CD8-positive, alpha-beta memory T cell (primary cell): ENCODE data around the gene ZDHHC14. TPM values are rescaled to one million over a fixed set of nuclear protein-coding genes. Genes with fewer than 3 reads are reported as not detected.
"Not testable (repeated sequence)": the region's sequence is repeated elsewhere in the genome, so short reads cannot be mapped to it uniquely, and the experiment has no call there.

Source experiments
- CTCF ChIA-PET: fragments of 350-600 bp; sonication (Branson Sonifier 250); formaldehyde crosslinking; loops from one replicate; lab custom pipeline; 2021; ENCODE audit warnings: antibody characterized with exemption; lab: Charles Lee
- POLR2A ChIA-PET: fragments of 350-600 bp; sonication (Branson Sonifier 250); formaldehyde crosslinking; loops from one replicate; lab custom pipeline; 2021; ENCODE audit warnings: antibody characterized with exemption; lab: Charles Lee
- DNase-seq, 5 donors: peaks; one replicate each; pipeline versions ENCODE4 v3.0.0 to v3.0.0-alpha.2; 2020 to 2022; ENCODE audit warnings: mixed read lengths in 1 of 5
- H3K27ac ChIP-seq: one replicate; pipeline ENCODE4 v1.7.0; 2013; ENCODE audit warnings: low read depth, mild to moderate bottlenecking, low read length, moderate library complexity
- H3K27me3 ChIP-seq: 2 replicates; pipeline ENCODE4 v1.7.0; 2013; ENCODE audit warnings: low read length, mild to moderate bottlenecking; ENCODE audit not compliant: insufficient read depth, poor library complexity, severe bottlenecking
- H3K36me3 ChIP-seq: 2 replicates; pipeline ENCODE4 v1.7.0; 2013; ENCODE audit warnings: mild to moderate bottlenecking, low read length, moderate library complexity; ENCODE audit not compliant: insufficient read depth
- H3K4me1 ChIP-seq: 2 replicates; pipeline ENCODE4 v1.7.0; 2013; ENCODE audit warnings: mild to moderate bottlenecking, low read length, moderate library complexity; ENCODE audit not compliant: insufficient read depth
- H3K4me3 ChIP-seq: 2 replicates; pipeline ENCODE4 v1.7.0; 2013; ENCODE audit warnings: mild to moderate bottlenecking, low read length
- H3K9me3 ChIP-seq: 2 replicates; pipeline ENCODE4 v1.7.0; 2013; ENCODE audit warnings: mild to moderate bottlenecking, low read length
- H3K27ac Mint-ChIP-seq, 8 donors: one replicate each; pipeline ENCODE4 v1.8.0; 2020 to 2021; ENCODE audit warnings: mixed read lengths in 8 of 8, mild to moderate bottlenecking in 6 of 8, inconsistent platforms in 3 of 8, moderate library complexity in 3 of 8
- H3K27me3 Mint-ChIP-seq, 2 donors: one replicate each; pipeline ENCODE4 v1.8.0; 2020 to 2021; ENCODE audit warnings: mixed read lengths in 2 of 2, mild to moderate bottlenecking in 1 of 2, moderate library complexity in 1 of 2
- H3K36me3 Mint-ChIP-seq, 3 donors: one replicate each; pipeline ENCODE4 v1.8.0; 2020 to 2021; ENCODE audit warnings: mixed read lengths in 3 of 3, inconsistent platforms in 1 of 3, mild to moderate bottlenecking in 1 of 3
- H3K4me1 Mint-ChIP-seq, 3 donors: one replicate each; pipeline ENCODE4 v1.8.0; 2020 to 2021; ENCODE audit warnings: mixed read lengths in 3 of 3, inconsistent platforms in 1 of 3, mild to moderate bottlenecking in 1 of 3
- H3K4me3 Mint-ChIP-seq, 7 donors: one replicate each; pipeline ENCODE4 v1.8.0; 2020 to 2021; ENCODE audit warnings: mixed read lengths in 7 of 7, mild to moderate bottlenecking in 6 of 7, moderate library complexity in 4 of 7, inconsistent platforms in 2 of 7
- H3K9me3 Mint-ChIP-seq, 5 donors: one replicate each; pipeline ENCODE4 v1.8.0; 2020 to 2022; ENCODE audit warnings: mixed read lengths in 5 of 5, mild to moderate bottlenecking in 3 of 5, moderate library complexity in 2 of 5, inconsistent platforms in 1 of 5
- polyA plus RNA-seq: library from polyadenylated mRNA; unstranded; fragments of 300-500 nt; fragmentation: Illumina TruSeq; gene quantifications from one replicate; pipeline ENCODE4 v1.2.3, GENCODE V29; 2021
- total RNA-seq, 2 experiments: library from RNA; stranded (reverse); gene quantifications; one replicate each; pipeline ENCODE4 v1.2.3, GENCODE V29; 2021

ZDHHC14 gene
- total and polyA plus RNA-seq, 3 experiments from 2014 or later: 4.2 to 8.1 (median 6.3) TPM

DNA sequence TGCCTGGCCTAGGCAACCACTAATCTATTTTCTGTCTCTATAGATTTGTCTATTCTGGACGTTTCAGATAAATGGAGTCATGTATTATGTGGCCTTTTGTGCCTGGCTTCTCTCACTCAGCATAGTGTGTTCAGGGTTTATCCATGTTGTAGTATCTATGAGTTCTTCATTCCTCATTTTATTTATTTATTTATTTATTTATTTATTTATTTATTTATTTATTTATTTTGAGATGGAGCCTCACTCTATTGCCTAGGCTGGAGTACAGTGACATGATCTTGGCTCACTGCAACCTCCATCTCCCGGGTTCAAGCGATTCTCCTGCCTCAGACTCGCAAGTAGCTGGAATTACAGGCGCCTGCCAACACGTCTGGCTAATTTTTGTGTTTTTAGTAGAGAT is 86.3 kb downstream of the ZDHHC14 start:
- H3K27me3 Mint-ChIP-seq, POLR2A ChIA-PET, H3K4me3 Mint-ChIP-seq, H3K36me3 Mint-ChIP-seq, H3K4me1 Mint-ChIP-seq, H3K4me3 ChIP-seq, H3K27ac Mint-ChIP-seq, H3K36me3 ChIP-seq, H3K9me3 ChIP-seq, DNase-seq, H3K9me3 Mint-ChIP-seq, CTCF ChIA-PET, H3K27ac ChIP-seq, H3K27me3 ChIP-seq, H3K4me1 ChIP-seq: not testable (repeated sequence)

DNA sequence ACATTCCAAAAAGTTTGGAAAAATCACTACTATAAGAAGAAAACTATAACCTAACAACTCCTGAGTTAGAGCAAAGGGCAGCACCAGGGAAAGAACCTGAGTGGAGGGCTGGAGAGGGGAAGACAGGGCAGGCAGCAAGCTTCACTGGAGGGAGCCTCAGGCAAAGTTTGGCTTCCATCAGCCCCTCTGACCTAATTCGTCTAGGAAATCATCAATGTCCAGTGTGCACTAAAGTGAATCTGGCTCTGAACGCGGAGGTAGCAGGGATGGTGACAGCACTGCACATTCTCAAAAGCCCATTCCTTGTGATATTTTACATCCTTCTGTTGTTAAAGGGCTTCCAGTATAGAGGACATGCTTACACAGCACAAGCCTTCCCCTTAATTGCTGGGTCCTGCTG is 87.1 kb downstream of the ZDHHC14 start:
- CTCF ChIA-PET: no interaction called here
- Mint-ChIP-seq H3K4me3 (no peak overlapping the region), H3K9me3 (no peaks in the 10 kb centered on the region), H3K27me3 (no peaks in the 10 kb centered on the region), H3K27ac (no peak overlapping the region), H3K36me3 (no peaks in the 10 kb centered on the region), H3K4me1 (peaks cover 0 to 3% (median 0%) of the 10 kb centered on the region in 3 donors)
- Histone ChIP-seq H3K27me3 (no peaks in the 10 kb centered on the region), H3K4me3 (no peak overlapping the region), H3K9me3 (no peaks in the 10 kb centered on the region), H3K4me1 (no peaks in the 10 kb centered on the region), H3K36me3 (no peaks in the 10 kb centered on the region), H3K27ac (no peak overlapping the region)
- no peak for DNase-seq
- POLR2A ChIA-PET: no interaction called here

DNA sequence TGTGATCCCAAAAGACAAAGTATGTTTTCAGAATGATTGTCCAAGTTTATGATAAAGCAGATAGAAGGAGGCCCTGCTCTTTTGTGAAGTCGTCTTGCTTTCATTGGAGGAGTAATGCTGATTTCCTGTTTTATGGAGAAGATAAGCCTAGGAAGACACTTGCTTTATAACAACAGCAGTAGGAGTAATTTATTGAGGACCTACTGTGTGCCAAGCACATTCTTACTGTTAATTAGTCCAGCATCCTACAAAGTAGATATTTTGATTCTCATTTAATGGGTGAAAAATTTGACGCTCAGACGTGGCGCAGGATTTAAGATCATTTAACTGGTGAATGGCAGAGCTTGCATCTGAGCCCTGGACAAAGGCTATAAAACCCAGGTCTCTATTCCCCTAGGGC is 87.6 kb downstream of the ZDHHC14 start:
- Histone ChIP-seq H3K27ac (no peak overlapping the region), H3K9me3 (no peaks in the 10 kb centered on the region), H3K4me3 (no peak overlapping the region), H3K27me3 (no peaks in the 10 kb centered on the region), H3K4me1 (no peaks in the 10 kb centered on the region), H3K36me3 (no peaks in the 10 kb centered on the region)
- no peaks in the 10 kb centered on the region for H3K36me3 Mint-ChIP-seq
- peaks cover 0 to 3% (median 0%) of the 10 kb centered on the region in 3 donors for H3K4me1 Mint-ChIP-seq
- H3K9me3 Mint-ChIP-seq: no peaks in the 10 kb centered on the region
- no peak overlapping the region for H3K27ac Mint-ChIP-seq
- POLR2A ChIA-PET: no interaction called here
- H3K27me3 Mint-ChIP-seq: no peaks in the 10 kb centered on the region
- no peak overlapping the region for H3K4me3 Mint-ChIP-seq
- CTCF ChIA-PET: no interaction called here
- DNase-seq: no peak

DNA sequence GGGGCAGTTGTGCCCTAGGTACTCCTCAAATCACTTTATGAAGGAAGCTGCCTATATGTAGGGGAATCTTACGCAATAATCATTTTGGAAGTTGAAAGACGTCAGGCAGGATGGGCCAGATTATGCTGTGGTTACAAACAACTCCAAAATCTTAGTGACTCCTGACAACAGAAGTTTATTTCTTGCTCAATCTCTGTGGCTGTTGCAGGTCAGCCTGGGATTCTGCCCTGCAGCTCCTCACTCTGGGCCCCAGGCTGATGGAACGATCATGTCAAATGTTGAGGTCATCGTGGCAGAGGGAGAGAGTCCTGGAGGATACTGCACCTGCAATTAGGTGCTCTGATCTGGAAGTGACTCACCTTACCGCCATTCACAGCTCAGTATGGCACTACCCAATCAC is 88.4 kb downstream of the ZDHHC14 start:
- Histone ChIP-seq H3K36me3 (no peaks in the 10 kb centered on the region), H3K4me1 (no peaks in the 10 kb centered on the region), H3K27me3 (no peaks in the 10 kb centered on the region), H3K9me3 (no peaks in the 10 kb centered on the region), H3K4me3 (no peak overlapping the region), H3K27ac (no peak overlapping the region)
- H3K27ac Mint-ChIP-seq: no peak overlapping the region
- peaks cover 2 to 5% (median 3%) of the 10 kb centered on the region in 3 donors for H3K4me1 Mint-ChIP-seq
- POLR2A ChIA-PET: no interaction called here
- H3K36me3 Mint-ChIP-seq: no peaks in the 10 kb centered on the region
- CTCF ChIA-PET: no interaction called here
- no peaks in the 10 kb centered on the region for H3K9me3 Mint-ChIP-seq
- H3K4me3 Mint-ChIP-seq: no peak overlapping the region
- no peaks in the 10 kb centered on the region for H3K27me3 Mint-ChIP-seq
- DNase-seq: no peak

DNA sequence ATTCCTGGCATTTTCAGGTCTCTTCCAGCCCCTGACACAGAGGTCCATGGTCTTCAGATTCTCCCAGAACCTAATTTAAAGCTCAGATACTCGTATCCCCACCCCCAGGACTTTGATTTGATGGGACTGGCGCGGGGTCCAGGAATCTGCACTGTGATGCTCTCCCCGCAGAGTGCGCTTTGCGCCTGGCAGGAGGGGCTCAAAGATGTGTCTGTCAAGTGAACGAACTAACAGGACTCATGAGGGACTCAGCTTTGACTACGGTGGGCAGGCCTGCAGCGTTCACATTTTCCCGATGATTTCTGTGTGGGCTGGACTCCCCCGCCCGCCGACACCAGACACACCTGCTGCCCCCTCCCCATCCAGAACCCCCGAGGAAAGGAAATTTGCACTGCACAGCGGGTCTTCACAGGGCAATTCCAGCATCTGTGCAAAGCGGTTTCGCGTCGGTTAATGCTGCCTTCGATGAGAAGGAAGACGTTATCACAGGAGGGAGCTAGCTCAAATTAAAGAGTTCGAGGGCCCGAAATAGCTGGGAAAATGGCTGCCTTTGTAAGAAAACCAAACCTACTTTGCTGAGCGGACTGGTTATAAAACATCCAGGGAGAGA is 90.2 kb downstream of the ZDHHC14 start:
- Mint-ChIP-seq H3K27ac (no peak overlapping the region), H3K4me1 (peaks cover 7 to 14% (median 8%) of the 10 kb centered on the region in 3 donors), H3K4me3 (no peak overlapping the region), H3K27me3 (peaks cover 0 to 5% of the 10 kb centered on the region in 2 donors), H3K9me3 (no peaks in the 10 kb centered on the region), H3K36me3 (no peaks in the 10 kb centered on the region)
- Histone ChIP-seq H3K4me1 (no peaks in the 10 kb centered on the region), H3K27ac (no peak overlapping the region), H3K9me3 (no peaks in the 10 kb centered on the region), H3K36me3 (no peaks in the 10 kb centered on the region), H3K4me3 (no peak overlapping the region), H3K27me3 (no peaks in the 10 kb centered on the region)
- DNase-seq: no peak
- CTCF ChIA-PET: no interaction called here
- POLR2A ChIA-PET: no interaction called here

DNA sequence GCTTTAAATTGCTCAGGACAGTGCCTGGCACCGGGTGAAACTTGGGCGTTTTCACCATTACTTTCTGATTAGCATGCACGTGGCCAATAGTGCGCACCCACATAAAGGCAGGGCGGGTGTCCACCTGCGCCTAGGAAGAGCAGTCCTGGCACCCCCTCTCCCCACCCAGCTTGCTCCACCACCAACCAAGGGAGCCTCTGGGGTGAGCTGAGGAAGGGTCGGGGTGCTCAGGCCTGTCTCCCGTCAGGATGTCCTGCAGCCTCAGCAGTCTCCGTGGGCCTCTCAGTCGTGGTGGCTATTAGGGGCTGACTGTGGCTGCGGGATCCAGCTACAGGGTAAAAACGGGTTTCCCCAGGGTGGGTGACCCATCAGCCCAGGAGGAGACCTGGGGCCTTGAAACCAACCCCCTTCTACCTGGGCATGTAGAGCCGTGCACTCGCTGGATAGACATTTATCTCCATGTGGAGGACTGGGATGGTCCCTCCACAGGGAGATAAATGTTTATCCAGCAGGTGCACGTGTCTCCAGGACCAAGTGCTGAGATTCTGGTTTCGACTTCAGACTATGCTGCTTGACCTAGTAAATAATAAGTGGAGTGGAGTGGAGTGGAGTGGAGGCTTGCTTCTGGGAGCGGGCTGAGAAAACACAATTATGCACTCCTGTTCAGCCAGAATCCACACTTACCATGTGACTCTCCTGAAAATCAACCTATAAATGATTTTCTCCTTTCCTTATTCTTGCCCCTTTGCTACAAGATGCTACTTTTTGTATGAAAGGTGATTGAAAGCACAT is 91.1 kb downstream of the ZDHHC14 start:
- Mint-ChIP-seq H3K4me3 (no peak overlapping the region), H3K9me3 (no peaks in the 10 kb centered on the region), H3K36me3 (no peaks in the 10 kb centered on the region), H3K4me1 (peaks cover 8 to 14% (median 9%) of the 10 kb centered on the region in 3 donors), H3K27ac (no peak overlapping the region), H3K27me3 (peaks cover 0 to 11% of the 10 kb centered on the region in 2 donors)
- no peak overlapping the region for H3K27ac ChIP-seq
- H3K36me3 ChIP-seq: no peaks in the 10 kb centered on the region
- no peaks in the 10 kb centered on the region for H3K9me3 ChIP-seq
- H3K4me3 ChIP-seq: no peak overlapping the region
- no peaks in the 10 kb centered on the region for H3K4me1 ChIP-seq
- ChIA-PET CTCF (no interaction called here), POLR2A (no interaction called here)
- no peak for DNase-seq
- no peaks in the 10 kb centered on the region for H3K27me3 ChIP-seq

DNA sequence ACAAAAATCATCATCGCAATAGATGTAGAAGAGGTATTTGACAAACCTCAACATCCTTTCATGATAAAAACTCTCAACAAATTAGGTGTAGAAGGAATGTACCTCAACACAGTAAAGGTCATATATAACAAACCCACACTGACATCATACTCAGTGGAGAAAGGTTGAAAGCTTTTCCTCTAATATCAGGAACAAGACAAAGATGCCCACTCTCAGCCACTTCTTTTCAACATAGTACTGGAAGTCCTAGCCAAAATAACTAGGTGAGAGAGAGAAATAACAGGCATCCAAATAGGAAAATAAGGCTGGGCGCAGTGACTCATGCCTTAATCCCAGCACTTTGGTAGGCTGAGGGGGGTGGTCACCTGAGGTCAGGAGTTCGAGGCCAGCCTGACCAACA is 95.8 kb downstream of the ZDHHC14 start:
- Mint-ChIP-seq H3K36me3 (peaks cover 0 to 6% (median 0%) of the 10 kb centered on the region in 3 donors), H3K4me3 (no peak overlapping the region), H3K27me3 (peaks cover 0 to 11% of the 10 kb centered on the region in 2 donors), H3K4me1 (peaks cover 9 to 14% (median 10%) of the 10 kb centered on the region in 3 donors), H3K9me3 (no peaks in the 10 kb centered on the region), H3K27ac (no peak overlapping the region)
- Histone ChIP-seq H3K4me1 (no peaks in the 10 kb centered on the region), H3K36me3 (no peaks in the 10 kb centered on the region), H3K9me3 (no peaks in the 10 kb centered on the region), H3K27ac (no peak overlapping the region), H3K27me3 (no peaks in the 10 kb centered on the region), H3K4me3 (no peak overlapping the region)
- ChIA-PET CTCF (no interaction called here), POLR2A (no interaction called here)
- DNase-seq: no peak

DNA sequence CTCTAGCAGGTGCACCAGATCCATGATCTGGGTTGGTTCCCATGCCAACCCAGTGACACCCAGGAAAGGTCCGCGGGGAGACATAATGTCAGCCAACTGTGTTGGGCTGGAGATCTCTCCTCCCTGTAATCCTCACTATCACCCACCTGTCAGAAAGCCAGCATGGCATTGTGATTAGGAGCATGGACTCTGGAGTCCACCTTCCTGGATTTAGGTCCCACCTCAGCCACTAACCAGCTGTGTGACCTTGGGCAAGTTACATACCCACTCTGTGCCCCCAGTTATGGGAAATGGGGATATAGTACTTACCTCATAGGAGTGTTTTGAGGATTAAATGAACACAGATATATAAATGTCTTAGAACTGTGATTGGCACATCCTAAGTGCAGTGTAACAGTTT is 97.9 kb downstream of the ZDHHC14 start:
- CTCF ChIA-PET: no interaction called here
- Mint-ChIP-seq H3K36me3 (peaks cover 0 to 6% (median 2%) of the 10 kb centered on the region in 3 donors), H3K4me3 (no peak overlapping the region), H3K27me3 (peaks cover 0 to 11% of the 10 kb centered on the region in 2 donors), H3K9me3 (no peaks in the 10 kb centered on the region), H3K27ac (no peak overlapping the region), H3K4me1 (peaks cover 9 to 14% (median 10%) of the 10 kb centered on the region in 3 donors)
- H3K9me3 ChIP-seq: no peaks in the 10 kb centered on the region
- POLR2A ChIA-PET: no interaction called here
- no peaks in the 10 kb centered on the region for H3K4me1 ChIP-seq
- H3K4me3 ChIP-seq: no peak overlapping the region
- no peak overlapping the region for H3K27ac ChIP-seq
- DNase-seq: no peak
- no peaks in the 10 kb centered on the region for H3K36me3 ChIP-seq
- H3K27me3 ChIP-seq: no peaks in the 10 kb centered on the region
